PC-9 (cell line): ENCODE data around the gene ZFHX3. TPM values are rescaled to one million over a fixed set of nuclear protein-coding genes. Genes with fewer than 3 reads are reported as not detected.

Source experiments
- BruUV-seq: library from RNA; stranded (reverse); fragments of 400-500 nt; replicated peaks from 2 replicates; lab custom pipeline; 2021; lab: Mats Ljungman, UMichigan
- CTCF ChIA-PET: fragments of 300-600 bp; sonication (Branson Sonifier 250); formaldehyde crosslinking; loops from one replicate; lab custom pipeline; 2022; ENCODE audit warnings: antibody characterized with exemption; lab: Charles Lee
- POLR2A ChIA-PET: fragments of 300-600 bp; sonication (Branson Sonifier 250); formaldehyde crosslinking; loops from one replicate; lab custom pipeline; 2022; ENCODE audit warnings: antibody characterized with exemption; ENCODE audit not compliant: unreplicated experiment; lab: Charles Lee
- DNase-seq, 2 experiments: peaks; one replicate each; pipeline versions ENCODE4 v3.0.0 to v3.0.0-alpha.2; 2015 to 2022; ENCODE audit warnings: mixed read lengths in 1 of 2
- H2AFZ ChIP-seq: fragments of 200-600 bp; sonication (generic); 2 replicates; pipeline ENCODE4 v1.8.1; 2017; ENCODE audit warnings: antibody characterized with exemption
- H3F3A ChIP-seq: fragments of 200-600 bp; sonication (generic); 2 replicates; pipeline ENCODE4 v1.8.1; 2017; ENCODE audit warnings: antibody characterized with exemption, mild to moderate bottlenecking, low read depth; ENCODE audit not compliant: insufficient read depth
- H3K27ac ChIP-seq: fragments of 200-600 bp; sonication (generic); 2 replicates; pipeline ENCODE4 v1.6.1; 2016; ENCODE audit warnings: mixed run types
- H3K27me3 ChIP-seq: fragments of 200-600 bp; sonication (generic); 2 replicates; pipeline ENCODE4 v1.6.1; 2016; ENCODE audit warnings: low read depth, mixed run types; ENCODE audit not compliant: insufficient read depth
- H3K36me3 ChIP-seq: fragments of 200-600 bp; sonication (generic); 2 replicates; pipeline ENCODE4 v1.6.1; 2016; ENCODE audit warnings: low read depth, mixed run types
- H3K4me1 ChIP-seq: fragments of 200-600 bp; sonication (generic); replicated peaks from 2 replicates; pipeline ENCODE4 v1.6.1; 2016; ENCODE audit warnings: mixed run types; ENCODE audit not compliant: insufficient read depth
- H3K4me2 ChIP-seq: fragments of 200-600 bp; sonication (generic); 2 replicates; pipeline ENCODE4 v1.6.1; 2017; ENCODE audit warnings: mixed run types
- H3K4me3 ChIP-seq: fragments of 200-600 bp; sonication (generic); 2 replicates; pipeline ENCODE4 v1.6.1; 2016; ENCODE audit warnings: mixed run types
- H3K79me2 ChIP-seq: fragments of 200-600 bp; sonication (generic); 2 replicates; pipeline ENCODE4 v1.6.1; 2017; ENCODE audit warnings: low read depth, mixed run types
- H3K9me2 ChIP-seq: fragments of 200-600 bp; sonication (generic); 2 replicates; pipeline ENCODE4 v1.8.1; 2017; ENCODE audit warnings: mild to moderate bottlenecking; ENCODE audit not compliant: insufficient read depth
- H3K9me3 ChIP-seq: fragments of 200-600 bp; sonication (generic); 2 replicates; pipeline ENCODE4 v1.8.1; 2016; ENCODE audit warnings: low read depth; ENCODE audit not compliant: insufficient read depth
- H4K20me1 ChIP-seq: fragments of 200-600 bp; sonication (generic); 2 replicates; pipeline ENCODE4 v1.8.1; 2017; ENCODE audit not compliant: insufficient read depth
- EZH2 ChIP-seq: fragments of 200-600 bp; sonication (generic); IDR thresholded peaks from 2 replicates; pipeline ENCODE4 v1.8.0; 2017; ENCODE audit warnings: antibody characterized with exemption, low read depth
- intact Hi-C: fragments of 100-400 bp; cut with micrococcal nuclease; formaldehyde crosslinking; loops from one replicate; pipeline ENCODE4 v1.10.0; 2022; ENCODE audit not compliant: unreplicated experiment
- total RNA-seq: library from RNA; stranded (reverse); gene quantifications from 2 replicates; pipeline ENCODE4 v1.2.3, GENCODE V29; 2021
- TF ChIP-seq, protein P1 (sequence below): fragments of 200-600 bp; sonication (generic); conservative IDR thresholded peaks from 2 replicates; pipeline ENCODE4 v1.6.1; 2017; ENCODE audit warnings: mixed run types, antibody characterized with exemption, mild to moderate bottlenecking, moderate library complexity

Gene ZFHX3
- total RNA-seq, 1 experiment from 2014 or later: 23.1 TPM

DNA sequence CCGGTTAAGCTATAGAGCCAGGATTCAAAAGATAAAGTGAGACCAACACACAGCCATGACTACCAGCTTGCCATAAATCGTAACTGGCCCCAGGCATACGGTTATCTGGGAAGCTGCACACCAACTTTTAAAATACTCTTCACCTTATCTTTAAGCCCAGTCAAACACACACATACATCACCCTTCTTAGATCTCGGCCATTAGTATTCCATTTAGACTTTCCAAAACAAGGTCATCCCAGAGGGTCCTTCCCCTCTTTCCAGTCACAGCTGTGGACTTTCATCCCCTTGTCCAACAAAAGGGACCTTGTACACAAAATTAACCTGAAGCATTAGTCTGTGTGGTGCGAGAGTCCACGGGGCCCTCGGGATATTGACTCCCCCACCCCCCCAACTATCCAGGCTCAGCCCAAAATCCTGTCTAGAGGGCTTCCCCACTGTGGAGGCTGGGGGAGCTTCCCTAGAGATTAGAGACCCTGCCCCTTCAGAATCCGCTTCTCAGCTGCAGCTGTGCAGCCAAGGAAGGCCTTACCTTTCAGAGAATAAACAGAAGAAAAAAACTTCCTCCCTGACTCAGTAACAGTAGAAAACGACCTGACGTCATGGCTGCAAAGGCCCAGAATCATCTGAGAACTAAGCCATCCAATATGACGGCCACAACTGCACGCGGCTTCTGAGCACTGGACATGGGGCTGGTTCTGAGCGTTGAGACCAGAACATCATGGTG is 9.9 kb downstream of the ZFHX3 start:
- no peak for TF ChIP-seq EZH2
- TF ChIP-seq, protein P1, sequence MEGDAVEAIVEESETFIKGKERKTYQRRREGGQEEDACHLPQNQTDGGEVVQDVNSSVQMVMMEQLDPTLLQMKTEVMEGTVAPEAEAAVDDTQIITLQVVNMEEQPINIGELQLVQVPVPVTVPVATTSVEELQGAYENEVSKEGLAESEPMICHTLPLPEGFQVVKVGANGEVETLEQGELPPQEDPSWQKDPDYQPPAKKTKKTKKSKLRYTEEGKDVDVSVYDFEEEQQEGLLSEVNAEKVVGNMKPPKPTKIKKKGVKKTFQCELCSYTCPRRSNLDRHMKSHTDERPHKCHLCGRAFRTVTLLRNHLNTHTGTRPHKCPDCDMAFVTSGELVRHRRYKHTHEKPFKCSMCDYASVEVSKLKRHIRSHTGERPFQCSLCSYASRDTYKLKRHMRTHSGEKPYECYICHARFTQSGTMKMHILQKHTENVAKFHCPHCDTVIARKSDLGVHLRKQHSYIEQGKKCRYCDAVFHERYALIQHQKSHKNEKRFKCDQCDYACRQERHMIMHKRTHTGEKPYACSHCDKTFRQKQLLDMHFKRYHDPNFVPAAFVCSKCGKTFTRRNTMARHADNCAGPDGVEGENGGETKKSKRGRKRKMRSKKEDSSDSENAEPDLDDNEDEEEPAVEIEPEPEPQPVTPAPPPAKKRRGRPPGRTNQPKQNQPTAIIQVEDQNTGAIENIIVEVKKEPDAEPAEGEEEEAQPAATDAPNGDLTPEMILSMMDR: no peak
- BruUV-seq: no TSS peak
- H3K9me2 ChIP-seq: no peaks in the 10 kb centered on the region
- DNase-seq: peak in 1 of 2 experiments; percentile 32
- H3K27me3 ChIP-seq: no peaks in the 10 kb centered on the region
- no peak overlapping the region for H3K4me3 ChIP-seq
- intact Hi-C loops: no loop called here
- H3K27ac ChIP-seq: peak overlapping the region; percentile 57
- ChIA-PET POLR2A (interaction anchor here (0.7 to 1.2 kb wide), 2 partner anchors 9 to 85 kb away, joined by 6 to 10 read pairs; no protein-coding TSS in a partner anchor), CTCF (interaction anchor here (0.6 kb wide), 1 partner anchor 48 kb away, joined by 3 read pairs; no protein-coding TSS in a partner anchor)
- no peak overlapping the region for H2AFZ ChIP-seq
- H3K9me3 ChIP-seq: no peaks in the 10 kb centered on the region
- H3K36me3 ChIP-seq: no peaks in the 10 kb centered on the region
- H3F3A ChIP-seq: peaks cover 24% of the 10 kb centered on the region
- H3K4me2 ChIP-seq: peak overlapping the region; percentile 66
- H3K79me2 ChIP-seq: peaks cover 96% of the 10 kb centered on the region
- peaks cover 50% of the 10 kb centered on the region for H3K4me1 ChIP-seq
- H4K20me1 ChIP-seq: no peaks in the 10 kb centered on the region

DNA sequence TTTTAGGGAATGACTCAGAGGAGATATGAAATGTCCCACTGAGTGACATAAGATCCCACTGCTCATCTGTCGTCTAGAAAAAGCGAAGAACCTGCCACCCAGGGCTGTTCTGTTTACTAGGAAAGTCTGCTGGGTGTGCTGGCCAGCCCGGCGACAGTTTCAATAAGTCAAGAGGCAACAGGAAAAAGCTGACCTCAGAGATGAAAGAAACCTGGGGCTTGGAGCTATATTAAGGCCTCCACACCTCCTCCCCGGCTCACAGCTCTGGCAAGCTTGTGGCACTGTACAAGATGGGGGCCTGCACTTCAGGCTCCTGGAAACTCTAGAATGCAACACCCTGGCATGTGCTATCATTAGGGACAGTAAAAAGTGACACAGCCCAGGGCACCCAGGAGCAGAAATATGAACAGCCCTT is 10.6 kb downstream of the ZFHX3 start:
- no peaks in the 10 kb centered on the region for H4K20me1 ChIP-seq
- peaks cover 24% of the 10 kb centered on the region for H3F3A ChIP-seq
- peak overlapping the region; percentile 57 for H3K27ac ChIP-seq
- no TSS peak for BruUV-seq
- no peak for TF ChIP-seq EZH2
- TF ChIP-seq, protein P1: no peak
- peaks cover 50% of the 10 kb centered on the region for H3K4me1 ChIP-seq
- peaks cover 96% of the 10 kb centered on the region for H3K79me2 ChIP-seq
- ChIA-PET POLR2A (interaction anchor here (0.7 to 1.2 kb wide), 3 partner anchors 10 to 84 kb away, joined by 3 to 10 read pairs (median 6); no protein-coding TSS in a partner anchor), CTCF (no interaction called here)
- intact Hi-C loops: no loop called here
- no peak overlapping the region for H2AFZ ChIP-seq
- H3K4me3 ChIP-seq: peak overlapping the region; percentile 36; the same call in 1 of the 2 replicates
- no peaks in the 10 kb centered on the region for H3K9me3 ChIP-seq
- H3K9me2 ChIP-seq: no peaks in the 10 kb centered on the region
- H3K27me3 ChIP-seq: no peaks in the 10 kb centered on the region
- DNase-seq: peak; percentile 20 to 43
- H3K4me2 ChIP-seq: peak overlapping the region; percentile 66
- H3K36me3 ChIP-seq: no peaks in the 10 kb centered on the region

- Histone ChIP-seq H3K4me2 (peak overlapping the region; percentile 66), H3K9me2 (no peaks in the 10 kb centered on the region), H3K79me2 (peaks cover 96% of the 10 kb centered on the region), H3K27me3 (no peaks in the 10 kb centered on the region), H4K20me1 (no peaks in the 10 kb centered on the region), H3K4me3 (peak overlapping the region; percentile 36; the same call in 1 of the 2 replicates), H3K36me3 (no peaks in the 10 kb centered on the region), H3K4me1 (peaks cover 50% of the 10 kb centered on the region), H3K27ac (peak overlapping the region; percentile 57), H3K9me3 (no peaks in the 10 kb centered on the region), H3F3A (peaks cover 24% of the 10 kb centered on the region), H2AFZ (no peak overlapping the region)
- CTCF ChIA-PET: interaction anchor here (0.6 kb wide), 1 partner anchor 17 kb away, joined by 9 read pairs; no protein-coding TSS in a partner anchor
- peak; percentile 49 to 81 for DNase-seq
- POLR2A ChIA-PET: no interaction called here
- intact Hi-C loops: loop anchor here (1.0 kb wide), 3 partner anchors 21 to 160 kb away; no protein-coding TSS in a partner anchor
- BruUV-seq: no TSS peak
- TF ChIP-seq, protein P1: no peak
- TF ChIP-seq EZH2: no peak
Measured at GRCh38 chr16:73036074-73036826, 11.7 kb downstream of the ZFHX3 start.
